Keratinocyte (primary cell): ENCODE measurements around the gene FAAH. TPM values are rescaled to one million over a fixed set of nuclear protein-coding genes. Genes with fewer than 3 reads are reported as not detected.

Experiments used
- DNase-seq: peaks from one replicate; pipeline ENCODE4 v3.0.0-alpha.2; 2011; ENCODE audit warnings: low read depth, missing footprints, low spot score
- FAIRE-seq: peaks from 2 replicates; lab custom pipeline; 2011; peaks lifted over from hg19 to GRCh38; lab: Jason Lieb, UNC
- H2AFZ ChIP-seq: 2 replicates; pipeline ENCODE4 v1.6.0; 2012; ENCODE audit warnings: low read length, control low read depth, inconsistent platforms; ENCODE audit not compliant: control insufficient read depth
- H3K27ac ChIP-seq: 2 replicates; pipeline ENCODE4 v1.5.1; 2011; ENCODE audit warnings: low read length; ENCODE audit not compliant: control insufficient read depth, insufficient read depth
- H3K27me3 ChIP-seq: 3 replicates; pipeline ENCODE4 v1.6.0; 2011; ENCODE audit warnings: low read length; ENCODE audit not compliant: control insufficient read depth, insufficient read depth; ENCODE audit errors: extremely low read depth
- H3K36me3 ChIP-seq, 2 experiments: 2 replicates in 1 of 2; 3 replicates in 1 of 2; pipeline ENCODE4 v1.5.1; 2011; ENCODE audit warnings: low read length in 2 of 2, mild to moderate bottlenecking in 1 of 2; ENCODE audit not compliant: control insufficient read depth in 2 of 2, insufficient read depth in 2 of 2; ENCODE audit errors: extremely low read depth in 1 of 2
- H3K4me1 ChIP-seq: 3 replicates; pipeline ENCODE4 v1.5.1; 2011; ENCODE audit warnings: low read length; ENCODE audit not compliant: control insufficient read depth, insufficient read depth; ENCODE audit errors: extremely low read depth
- H3K4me2 ChIP-seq: 3 replicates; pipeline ENCODE4 v1.6.0; 2011; ENCODE audit warnings: low read depth, low read length; ENCODE audit not compliant: control insufficient read depth, insufficient read depth; ENCODE audit errors: extremely low read depth
- H3K4me3 ChIP-seq, 3 experiments: fragments of 200-600 bp in 1 of 3; sonication (generic) in 1 of 3; 2 replicates in 2 of 3; 3 replicates in 1 of 3; pipeline ENCODE4 v1.5.1; 2011 to 2016; ENCODE audit warnings: low read length in 3 of 3, mild to moderate bottlenecking in 3 of 3, control low read depth in 2 of 3, inconsistent platforms in 1 of 3, low read depth in 1 of 3, mixed read lengths in 1 of 3, mixed run types in 1 of 3, moderate library complexity in 1 of 3; ENCODE audit not compliant: control insufficient read depth in 2 of 3, insufficient read depth in 2 of 3; ENCODE audit errors: extremely low read depth in 1 of 3
- H3K79me2 ChIP-seq: 2 replicates; pipeline ENCODE4 v1.6.0; 2012; ENCODE audit warnings: low read length; ENCODE audit not compliant: control insufficient read depth, insufficient read depth
- H3K9ac ChIP-seq: 3 replicates; pipeline ENCODE4 v1.6.0; 2011; ENCODE audit warnings: low read length; ENCODE audit not compliant: control insufficient read depth, insufficient read depth; ENCODE audit errors: extremely low read depth
- H3K9me1 ChIP-seq: 3 replicates; pipeline ENCODE4 v1.6.0; 2011; ENCODE audit warnings: low read length; ENCODE audit not compliant: control insufficient read depth, insufficient read depth; ENCODE audit errors: extremely low read depth
- H3K9me3 ChIP-seq: 2 replicates; pipeline ENCODE4 v1.5.1; 2012; ENCODE audit warnings: low read depth, low read length; ENCODE audit not compliant: control insufficient read depth
- H4K20me1 ChIP-seq: 3 replicates; pipeline ENCODE4 v1.6.0; 2011; ENCODE audit warnings: low read length; ENCODE audit not compliant: control insufficient read depth, insufficient read depth; ENCODE audit errors: extremely low read depth
- CTCF ChIP-seq, 3 experiments: IDR thresholded peaks in 1 of 3; conservative IDR thresholded peaks in 1 of 3; optimal IDR thresholded peaks in 1 of 3; 2 replicates in 2 of 3; 3 replicates in 1 of 3; pipeline versions ENCODE3 to v1.5.1; 2011; ENCODE audit warnings: low read length in 3 of 3, mild to moderate bottlenecking in 3 of 3, moderate library complexity in 2 of 3, control low read depth in 1 of 3, inconsistent platforms in 1 of 3; ENCODE audit not compliant: insufficient read depth in 2 of 3; ENCODE audit errors: extremely low read depth in 1 of 3
- EZH2 ChIP-seq: IDR thresholded peaks from one replicate; pipeline ENCODE4 v1.6.1; 2012; ENCODE audit warnings: inconsistent platforms, mild to moderate bottlenecking, low read length, moderate library complexity
- dilution Hi-C: fragments of 300-500 bp; cut with MboI; formaldehyde crosslinking; loops from one replicate; pipeline ENCODE4 v1.7.0; 2020; ENCODE audit warnings: low sequenced_read_pairs; ENCODE audit not compliant: extremely low pct_ligation_motif_present
- polyA plus RNA-seq, 5 experiments: library from polyadenylated mRNA; depleted of rRNA in 3 of 5; stranded (reverse) in 3 of 5; stranded (forward) in 1 of 5; unstranded in 1 of 5; fragments of >200 nt; gene quantifications; 1 replicate in 1 of 5; 2 replicates in 3 of 5; 3 replicates in 1 of 5; pipeline versions ENCODE4 v1.2.1 to v1.2.3, GENCODE V29; 2011 to 2012; ENCODE audit warnings: missing spikeins in 2 of 5, low read depth in 1 of 5, low replicate concordance in 1 of 5

FAAH gene
- polyA plus RNA-seq, 1 donor (not counting 4 experiments of a cell fraction or from before 2014, with no cell fraction given) = 5.3 TPM

GRCh38 chr1:46400421-46400820 lies 6.3 kb downstream of the FAAH start:
- no peak for FAIRE-seq
- dilution Hi-C loops = no loop called here

GRCh38 chr1:46401154-46401913 lies 7.2 kb downstream of the FAAH start:
- peaks cover 23% of the 10 kb centered on the region for H3K4me1 ChIP-seq
- no peak overlapping the region for H3K9ac ChIP-seq
- H3K4me2 ChIP-seq = no peak overlapping the region
- H4K20me1 ChIP-seq = no peaks in the 10 kb centered on the region
- no peaks in the 10 kb centered on the region for H3K79me2 ChIP-seq
- peaks cover 4% of the 10 kb centered on the region for H3K9me1 ChIP-seq
- no peak for TF ChIP-seq CTCF (optimal IDR thresholded peaks at IDR 0.05 in 1 of 3, IDR thresholded peaks at IDR 0.05 in 1 of 3, conservative IDR thresholded peaks at IDR 0.05 in 1 of 3; ENCODE audit: extremely low read depth in 1 of 3, insufficient read depth in 2 of 3, low read length in 3 of 3)
- TF ChIP-seq EZH2 = no peak
- H3K36me3 ChIP-seq = peaks cover 0 to 2% of the 10 kb centered on the region in 2 experiments
- DNase-seq (no peak), FAIRE-seq (peak; percentile 58)
- no peak overlapping the region for H2AFZ ChIP-seq
- H3K9me3 ChIP-seq = no peaks in the 10 kb centered on the region
- H3K27ac ChIP-seq = no peak overlapping the region
- H3K27me3 ChIP-seq = no peaks in the 10 kb centered on the region
- H3K4me3 ChIP-seq = no peak overlapping the region
- dilution Hi-C loops = no loop called here

More at GRCh38 chr1:46400421-46400820, 6.3 kb downstream of the FAAH start:
- no peaks in the 10 kb centered on the region for H3K27me3 ChIP-seq
- peaks cover 0 to 2% of the 10 kb centered on the region in 2 experiments for H3K36me3 ChIP-seq
- H3K9me3 ChIP-seq = no peaks in the 10 kb centered on the region
- TF ChIP-seq CTCF (optimal IDR thresholded peaks at IDR 0.05 in 1 of 3, IDR thresholded peaks at IDR 0.05 in 1 of 3, conservative IDR thresholded peaks at IDR 0.05 in 1 of 3; ENCODE audit: extremely low read depth in 1 of 3, insufficient read depth in 2 of 3, low read length in 3 of 3) (no peak), EZH2 (no peak)
- peaks cover 4% of the 10 kb centered on the region for H3K9me1 ChIP-seq
- no peaks in the 10 kb centered on the region for H4K20me1 ChIP-seq
- no peaks in the 10 kb centered on the region for H3K79me2 ChIP-seq
- no peak overlapping the region for H3K4me3 ChIP-seq
- H3K9ac ChIP-seq = no peak overlapping the region
- no peak overlapping the region for H2AFZ ChIP-seq
- H3K27ac ChIP-seq = no peak overlapping the region
- no peak overlapping the region for H3K4me2 ChIP-seq
- no peak for DNase-seq
- peaks cover 30% of the 10 kb centered on the region for H3K4me1 ChIP-seq
